Esophagus squamous epithelium (tissue), 5 donors: Measurements from ENCODE around the gene TOMM70. TPM values are rescaled to one million over a fixed set of nuclear protein-coding genes. Genes with fewer than 3 reads are reported as not detected.

Source experiments
- DNase-seq: peaks from one replicate; lab custom pipeline; 2025; lab: John Stamatoyannopoulos, UW
- H3K27ac ChIP-seq, 4 donors: fragments of 200-600 bp; sonication (generic); one replicate each; pipeline ENCODE4 v1.5.1; 2016 to 2019; ENCODE audit warnings: mild to moderate bottlenecking in 1 of 4
- H3K27me3 ChIP-seq, 4 donors: fragments of 200-600 bp; sonication (generic); 1 replicate in 3 of 4; 2 replicates in 1 of 4; pipeline versions ENCODE4 v1.5.1 to v1.6.0; 2017 to 2021; ENCODE audit warnings: antibody characterized with exemption in 1 of 4
- H3K36me3 ChIP-seq, 3 donors: fragments of 200-600 bp; sonication (generic); one replicate each; pipeline ENCODE4 v1.5.1; 2016 to 2019
- H3K4me1 ChIP-seq, 3 donors: fragments of 200-600 bp; sonication (generic); one replicate each; pipeline ENCODE4 v1.5.1; 2017 to 2019
- H3K4me3 ChIP-seq, 4 donors: fragments of 200-600 bp; sonication (generic); 1 replicate in 3 of 4; 2 replicates in 1 of 4; pipeline ENCODE4 v1.5.1; 2016 to 2019; ENCODE audit warnings: mild to moderate bottlenecking in 2 of 4, moderate library complexity in 1 of 4
- H3K9me3 ChIP-seq, 3 donors: fragments of 200-600 bp; sonication (generic); one replicate each; pipeline ENCODE4 v1.5.1; 2016 to 2019
- CTCF ChIP-seq, 6 experiments: fragments of 450-650 bp in 4 of 6; fragments of 200-600 bp in 2 of 6; sonication (generic) in 2 of 6; IDR thresholded peaks; one replicate each; pipeline ENCODE4 v1.5.1; 2016 to 2019; ENCODE audit warnings: antibody characterized with exemption in 6 of 6, mild to moderate bottlenecking in 4 of 6, moderate library complexity in 4 of 6
- POLR2A ChIP-seq, 4 donors: fragments of 450-650 bp; IDR thresholded peaks; one replicate each; pipeline ENCODE4 v1.6.1; 2017; ENCODE audit warnings: antibody characterized with exemption in 4 of 4, mild to moderate bottlenecking in 4 of 4, moderate library complexity in 3 of 4
- WGBS, 2 donors: methylation state at CpG; one replicate each; pipeline ENCODE4 v1.1.5; 2018; 5-methylcytosine and 5-hydroxymethylcytosine counted together
- intact Hi-C: fragments of 100-400 bp; cut with DNase I; formaldehyde crosslinking; loops from one replicate; pipeline ENCODE4 v1.15.0; 2022
- total RNA-seq, 4 donors: library from RNA; depleted of rRNA; stranded (reverse); fragments of >200 nt; gene quantifications; one replicate each; pipeline ENCODE4 v1.1.0, GENCODE V29; 2016
- donor health status: DM: yes; HTN: yes; CAD: no.

The TOMM70 gene
- total RNA-seq, 4 donors from 2014 or later: 32.0 to 51.3 (median 44.3) TPM

GRCh38 chr3:100399341-100400071, 1.4 kb downstream of the TOMM70 start:
- no peaks in the 10 kb centered on the region for H3K27me3 ChIP-seq
- H3K4me1 ChIP-seq: peaks cover 10 to 78% (median 30%) of the 10 kb centered on the region in 3 donors
- DNase-seq: no peak
- H3K4me3 ChIP-seq: peak overlapping the region; percentile 89 to 96 (median 91)
- H3K27ac ChIP-seq: peak overlapping the region in 2 of 4 donors; percentile 91 to 94
- 33 to 40% methylated on average over 9 of the region's 9 CpGs for WGBS, 2 donors
- H3K36me3 ChIP-seq: no peaks in the 10 kb centered on the region
- intact Hi-C loops: no loop called here
- no peaks in the 10 kb centered on the region for H3K9me3 ChIP-seq
- TF ChIP-seq CTCF (IDR thresholded peaks at IDR 0.05) (no peak), POLR2A (IDR thresholded peaks at IDR 0.05) (no peak)

- Histone ChIP-seq H3K9me3 (no peaks in the 10 kb centered on the region), H3K36me3 (no peaks in the 10 kb centered on the region), H3K27ac (no peak overlapping the region), H3K4me1 (peaks cover 10 to 70% (median 15%) of the 10 kb centered on the region in 3 donors), H3K27me3 (no peaks in the 10 kb centered on the region), H3K4me3 (no peak overlapping the region)
- TF ChIP-seq POLR2A (IDR thresholded peaks at IDR 0.05) (no peak), CTCF (IDR thresholded peaks at IDR 0.05) (no peak)
- intact Hi-C loops: no loop called here
- 40 to 60% methylated on average over 2 of the region's 2 CpGs for WGBS, 2 donors
- DNase-seq: no peak
Observed at GRCh38 chr3:100396967-100397366, 3.9 kb downstream of the TOMM70 start.

GRCh38 chr3:100395679-100396431, 5.0 kb downstream of the TOMM70 start:
- H3K4me1 ChIP-seq: peaks cover 10 to 67% (median 15%) of the 10 kb centered on the region in 3 donors
- intact Hi-C loops: no loop called here
- H3K36me3 ChIP-seq: peaks cover 0 to 6% (median 0%) of the 10 kb centered on the region in 3 donors
- H3K9me3 ChIP-seq: no peaks in the 10 kb centered on the region
- DNase-seq: no peak
- no peak overlapping the region for H3K4me3 ChIP-seq
- 52 to 55% methylated on average over 2 of the region's 2 CpGs for WGBS, 2 donors
- no peak for TF ChIP-seq POLR2A (IDR thresholded peaks at IDR 0.05)
- TF ChIP-seq CTCF (IDR thresholded peaks at IDR 0.05): no peak
- H3K27ac ChIP-seq: no peak overlapping the region
- no peaks in the 10 kb centered on the region for H3K27me3 ChIP-seq

GRCh38 chr3:100389025-100389424, 11.9 kb downstream of the TOMM70 start:
- Histone ChIP-seq H3K36me3 (peaks cover 0 to 60% (median 0%) of the 10 kb centered on the region in 3 donors), H3K27ac (no peak overlapping the region), H3K4me1 (peaks cover 0 to 14% (median 0%) of the 10 kb centered on the region in 3 donors), H3K27me3 (no peaks in the 10 kb centered on the region), H3K4me3 (no peak overlapping the region), H3K9me3 (peaks cover 0 to 11% (median 8%) of the 10 kb centered on the region in 3 donors)
- 100% methylated on average over 1 of the region's 1 CpG for WGBS, 2 donors
- TF ChIP-seq POLR2A (IDR thresholded peaks at IDR 0.05): no peak
- no peak for TF ChIP-seq CTCF (IDR thresholded peaks at IDR 0.05)
- DNase-seq: no peak
- intact Hi-C loops: no loop called here
